Esophagus squamous epithelium (tissue), 4 donors: ENCODE measurements around the gene DLX6.

Source experiments
- CTCF ChIP-seq, 6 experiments: fragments of 450-650 bp in 4 of 6; fragments of 200-600 bp in 2 of 6; sonication (generic) in 2 of 6; IDR thresholded peaks; one replicate each; pipeline ENCODE4 v1.5.1; 2016 to 2019; ENCODE audit warnings: antibody characterized with exemption in 6 of 6, mild to moderate bottlenecking in 4 of 6, moderate library complexity in 4 of 6
- POLR2A ChIP-seq, 4 donors: fragments of 450-650 bp; IDR thresholded peaks; one replicate each; pipeline ENCODE4 v1.6.1; 2017; ENCODE audit warnings: antibody characterized with exemption in 4 of 4, mild to moderate bottlenecking in 4 of 4, moderate library complexity in 3 of 4

GRCh38 chr7:96986901-96987300 is 18.5 kb upstream of the DLX6 start:
- TF ChIP-seq POLR2A (IDR thresholded peaks at IDR 0.05) (no peak), CTCF (IDR thresholded peaks at IDR 0.05) (no peak)
